Caco-2 (cell line): Measurements from ENCODE around the gene UBE2L6. TPM values are rescaled to one million over a fixed set of nuclear protein-coding genes. Genes with fewer than 3 reads are reported as not detected.
A peak's percentile ranks its signal among the peaks of the same experiment; 100 is the strongest.

ENCODE experiments used
- BruUV-seq: library from RNA; stranded (reverse); fragments of 400-500 nt; replicated peaks from 2 replicates; lab custom pipeline; 2021; lab: Mats Ljungman, UMichigan
- CTCF ChIA-PET: fragments of 300-600 bp; sonication (Branson Sonifier 250); formaldehyde crosslinking; loops from one replicate; lab custom pipeline; 2022; ENCODE audit warnings: antibody characterized with exemption; lab: Charles Lee
- POLR2A ChIA-PET: fragments of 300-600 bp; sonication (Branson Sonifier 250); formaldehyde crosslinking; loops from one replicate; lab custom pipeline; 2022; ENCODE audit warnings: antibody characterized with exemption; lab: Charles Lee
- DNase-seq, 2 experiments: peaks; one replicate each; pipeline versions ENCODE4 v3.0.0 to v3.0.0-alpha.2; 2020 to 2022
- H3K27me3 ChIP-seq: replicated peaks from 2 replicates; pipeline ENCODE4 v1.6.0; 2011; ENCODE audit warnings: low read length; ENCODE audit not compliant: control insufficient read depth, insufficient read depth
- H3K36me3 ChIP-seq: 2 replicates; pipeline ENCODE4 v1.5.1; 2011; ENCODE audit warnings: low read length; ENCODE audit not compliant: control insufficient read depth, insufficient read depth
- H3K4me1 ChIP-seq: fragments of 250-450 bp; sonication (Bioruptor Pico); 2 replicates; pipeline ENCODE4 v1.5.1; 2020; ENCODE audit warnings: mild to moderate bottlenecking
- H3K4me3 ChIP-seq: 2 replicates; pipeline ENCODE4 v1.5.1; 2011; ENCODE audit warnings: low read depth, mild to moderate bottlenecking, control low read depth, low read length
- H3K9me3 ChIP-seq: fragments of 250-450 bp; sonication (Bioruptor Pico); 2 replicates; pipeline ENCODE4 v1.5.1; 2020; ENCODE audit warnings: mild to moderate bottlenecking, moderate library complexity
- H3K27ac Mint-ChIP-seq: one replicate; pipeline ENCODE4 v1.8.0; 2022; ENCODE audit warnings: mixed read lengths; ENCODE audit not compliant: unreplicated experiment
- H3K27me3 Mint-ChIP-seq: one replicate; pipeline ENCODE4 v1.8.0; 2022; ENCODE audit warnings: mixed read lengths; ENCODE audit not compliant: insufficient read depth, unreplicated experiment
- H3K36me3 Mint-ChIP-seq: one replicate; pipeline ENCODE4 v1.8.0; 2022; ENCODE audit warnings: mild to moderate bottlenecking, mixed read lengths; ENCODE audit not compliant: insufficient read depth, unreplicated experiment
- H3K4me1 Mint-ChIP-seq: one replicate; pipeline ENCODE4 v1.8.0; 2022; ENCODE audit warnings: low read depth, mixed read lengths; ENCODE audit not compliant: unreplicated experiment
- H3K4me3 Mint-ChIP-seq: one replicate; pipeline ENCODE4 v1.8.0; 2022; ENCODE audit warnings: mild to moderate bottlenecking, moderate library complexity, mixed read lengths; ENCODE audit not compliant: unreplicated experiment
- H3K9me3 Mint-ChIP-seq: one replicate; pipeline ENCODE4 v1.8.0; 2022; ENCODE audit warnings: mixed read lengths; ENCODE audit not compliant: unreplicated experiment
- intact Hi-C: fragments of 100-400 bp; cut with micrococcal nuclease; formaldehyde crosslinking; loops from one replicate; pipeline ENCODE4 v1.10.0; 2022; ENCODE audit not compliant: unreplicated experiment
- total RNA-seq: library from RNA; stranded (reverse); gene quantifications from 2 replicates; pipeline ENCODE4 v1.2.3, GENCODE V29; 2022
- TF ChIP-seq, protein P1 (sequence below), 2 experiments: fragments of 200-600 bp in 1 of 2; IDR thresholded peaks; 1 replicate in 1 of 2; 2 replicates in 1 of 2; pipeline versions ENCODE4 v1.5.1 to v1.8.0; 2011 to 2022; ENCODE audit warnings: antibody characterized with exemption in 1 of 2, control low read depth in 1 of 2, inconsistent platforms in 1 of 2, low read depth in 1 of 2, low read length in 1 of 2, mild to moderate bottlenecking in 1 of 2, moderate library complexity in 1 of 2; ENCODE audit not compliant: insufficient read depth in 1 of 2, severe bottlenecking in 1 of 2, unreplicated experiment in 1 of 2

The UBE2L6 gene
- total RNA-seq, 1 experiment from 2014 or later, result 20.2 TPM

DNA sequence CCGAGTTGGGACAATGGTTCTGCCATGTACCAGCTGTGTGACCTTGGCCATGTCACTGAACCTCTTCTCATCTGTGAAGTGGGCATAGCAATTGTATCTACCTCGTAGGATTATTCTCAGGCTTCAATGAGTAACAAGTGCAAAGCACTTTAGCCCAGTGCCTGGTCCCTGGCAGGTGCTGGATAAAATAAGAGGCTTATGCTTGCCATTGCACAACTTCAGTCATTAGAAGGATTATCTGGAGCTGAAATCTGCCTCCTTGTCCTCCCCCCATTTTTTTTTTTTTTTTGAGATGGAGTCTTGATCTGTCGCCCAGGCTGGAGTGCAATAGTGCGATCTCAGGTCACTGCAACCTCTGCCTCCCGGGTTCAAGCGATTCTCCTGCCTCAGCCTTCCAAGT, 22.9 kb downstream of the UBE2L6 start:
- TF ChIP-seq, protein P1, sequence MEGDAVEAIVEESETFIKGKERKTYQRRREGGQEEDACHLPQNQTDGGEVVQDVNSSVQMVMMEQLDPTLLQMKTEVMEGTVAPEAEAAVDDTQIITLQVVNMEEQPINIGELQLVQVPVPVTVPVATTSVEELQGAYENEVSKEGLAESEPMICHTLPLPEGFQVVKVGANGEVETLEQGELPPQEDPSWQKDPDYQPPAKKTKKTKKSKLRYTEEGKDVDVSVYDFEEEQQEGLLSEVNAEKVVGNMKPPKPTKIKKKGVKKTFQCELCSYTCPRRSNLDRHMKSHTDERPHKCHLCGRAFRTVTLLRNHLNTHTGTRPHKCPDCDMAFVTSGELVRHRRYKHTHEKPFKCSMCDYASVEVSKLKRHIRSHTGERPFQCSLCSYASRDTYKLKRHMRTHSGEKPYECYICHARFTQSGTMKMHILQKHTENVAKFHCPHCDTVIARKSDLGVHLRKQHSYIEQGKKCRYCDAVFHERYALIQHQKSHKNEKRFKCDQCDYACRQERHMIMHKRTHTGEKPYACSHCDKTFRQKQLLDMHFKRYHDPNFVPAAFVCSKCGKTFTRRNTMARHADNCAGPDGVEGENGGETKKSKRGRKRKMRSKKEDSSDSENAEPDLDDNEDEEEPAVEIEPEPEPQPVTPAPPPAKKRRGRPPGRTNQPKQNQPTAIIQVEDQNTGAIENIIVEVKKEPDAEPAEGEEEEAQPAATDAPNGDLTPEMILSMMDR (IDR thresholded peaks at IDR 0.05; ENCODE audit: insufficient read depth in 1 of 2, low read depth in 1 of 2, low read length in 1 of 2, severe bottlenecking in 1 of 2, unreplicated experiment in 1 of 2), result no peak
- POLR2A ChIA-PET, result no interaction called here
- H3K36me3 Mint-ChIP-seq, result peaks cover 6% of the 10 kb centered on the region
- H3K27me3 Mint-ChIP-seq, result no peaks in the 10 kb centered on the region
- H3K4me3 Mint-ChIP-seq, result no peak overlapping the region
- H3K9me3 ChIP-seq, result no peaks in the 10 kb centered on the region
- intact Hi-C loops, result no loop called here
- H3K27me3 ChIP-seq, result no peaks in the 10 kb centered on the region
- CTCF ChIA-PET, result no interaction called here
- H3K9me3 Mint-ChIP-seq, result no peaks in the 10 kb centered on the region
- H3K36me3 ChIP-seq, result no peaks in the 10 kb centered on the region
- no peak overlapping the region for H3K27ac Mint-ChIP-seq
- peaks cover 21% of the 10 kb centered on the region for H3K4me1 ChIP-seq
- H3K4me1 Mint-ChIP-seq, result peaks cover 22% of the 10 kb centered on the region
- H3K4me3 ChIP-seq, result no peak overlapping the region
- no TSS peak for BruUV-seq
- DNase-seq, result no peak

DNA sequence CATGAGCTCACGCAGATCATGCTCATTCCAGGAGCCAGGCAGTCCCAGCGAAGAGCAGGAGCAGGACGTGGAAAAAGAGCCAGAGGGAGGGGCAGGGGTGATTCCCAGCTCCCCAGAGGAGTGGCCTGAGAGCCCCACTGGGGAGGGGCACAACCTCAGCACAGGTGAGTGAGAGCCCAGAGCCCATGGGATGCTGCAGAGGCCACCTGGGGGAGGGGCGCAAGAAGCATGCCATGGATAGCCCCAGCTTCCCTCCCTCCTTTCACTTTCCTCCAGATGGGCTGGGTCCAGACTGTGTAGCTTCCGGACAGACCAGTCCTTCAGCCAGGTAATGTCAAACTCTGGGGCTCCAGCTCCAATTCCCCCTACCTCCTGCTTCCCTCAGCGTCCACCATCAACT, 23.9 kb downstream of the UBE2L6 start:
- Mint-ChIP-seq H3K36me3 (peaks cover 6% of the 10 kb centered on the region), H3K27ac (peak overlapping the region; percentile 17), H3K27me3 (no peaks in the 10 kb centered on the region), H3K4me1 (peaks cover 22% of the 10 kb centered on the region), H3K9me3 (no peaks in the 10 kb centered on the region), H3K4me3 (peak overlapping the region; percentile 35)
- Histone ChIP-seq H3K27me3 (no peaks in the 10 kb centered on the region), H3K4me3 (no peak overlapping the region), H3K36me3 (no peaks in the 10 kb centered on the region), H3K4me1 (peaks cover 21% of the 10 kb centered on the region), H3K9me3 (no peaks in the 10 kb centered on the region)
- intact Hi-C loops, result no loop called here
- BruUV-seq, result no TSS peak
- peak; percentile 64 to 70 for DNase-seq
- ChIA-PET CTCF (interaction anchor here (0.6 to 1.2 kb wide), 3 partner anchors 40 to 96 kb away, joined by 3 to 4 read pairs (median 3); no protein-coding TSS in a partner anchor), POLR2A (interaction anchor here (1.0 to 1.3 kb wide), 2 partner anchors 9 to 13 kb away, joined by 5 to 9 read pairs; partner anchors contain the start of gene TIMM10)
- TF ChIP-seq, protein P1 (IDR thresholded peaks at IDR 0.05; ENCODE audit: insufficient read depth in 1 of 2, low read depth in 1 of 2, low read length in 1 of 2, severe bottlenecking in 1 of 2, unreplicated experiment in 1 of 2), result no peak

DNA sequence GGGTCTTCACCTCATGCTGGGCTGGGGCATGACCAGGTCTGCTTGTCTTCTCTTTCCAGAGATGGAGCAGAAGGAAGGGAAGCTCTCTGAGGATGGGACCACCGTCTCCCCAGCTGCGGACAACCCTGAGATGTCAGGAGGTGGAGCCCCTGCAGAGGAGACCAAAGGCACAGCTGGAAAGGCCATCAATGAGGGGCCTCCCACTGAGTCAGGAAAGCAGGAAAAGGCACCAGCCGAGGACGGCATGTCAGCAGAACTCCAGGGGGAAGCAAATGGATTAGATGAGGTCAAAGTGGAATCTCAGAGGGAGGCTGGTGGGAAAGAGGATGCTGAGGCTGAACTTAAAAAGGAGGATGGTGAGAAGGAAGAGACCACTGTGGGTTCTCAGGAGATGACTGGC, 24.9 kb downstream of the UBE2L6 start:
- Histone ChIP-seq H3K9me3 (no peaks in the 10 kb centered on the region), H3K4me1 (peaks cover 20% of the 10 kb centered on the region), H3K36me3 (no peaks in the 10 kb centered on the region), H3K4me3 (no peak overlapping the region), H3K27me3 (no peaks in the 10 kb centered on the region)
- TF ChIP-seq, protein P1 (IDR thresholded peaks at IDR 0.05; ENCODE audit: insufficient read depth in 1 of 2, low read depth in 1 of 2, low read length in 1 of 2, severe bottlenecking in 1 of 2, unreplicated experiment in 1 of 2), result no peak
- Mint-ChIP-seq H3K27me3 (no peaks in the 10 kb centered on the region), H3K4me3 (no peak overlapping the region), H3K36me3 (peaks cover 6% of the 10 kb centered on the region), H3K9me3 (no peaks in the 10 kb centered on the region), H3K27ac (no peak overlapping the region), H3K4me1 (peaks cover 22% of the 10 kb centered on the region)
- intact Hi-C loops, result no loop called here
- no TSS peak for BruUV-seq
- ChIA-PET POLR2A (no interaction called here), CTCF (no interaction called here)
- no peak for DNase-seq
